Stimulated activated CD8-positive, alpha-beta memory T cell treated with anti-CD3 and anti-CD28 coated beads, Interleukin-4, amount 100 ng/mL, for 24 hours (primary cell): Measurements from ENCODE around the gene PKMYT1.

Source experiments
- DNase-seq: peaks from one replicate; pipeline ENCODE4 v3.0.0-alpha.2; 2020; ENCODE audit warnings: low read depth

Gene PKMYT1

DNA sequence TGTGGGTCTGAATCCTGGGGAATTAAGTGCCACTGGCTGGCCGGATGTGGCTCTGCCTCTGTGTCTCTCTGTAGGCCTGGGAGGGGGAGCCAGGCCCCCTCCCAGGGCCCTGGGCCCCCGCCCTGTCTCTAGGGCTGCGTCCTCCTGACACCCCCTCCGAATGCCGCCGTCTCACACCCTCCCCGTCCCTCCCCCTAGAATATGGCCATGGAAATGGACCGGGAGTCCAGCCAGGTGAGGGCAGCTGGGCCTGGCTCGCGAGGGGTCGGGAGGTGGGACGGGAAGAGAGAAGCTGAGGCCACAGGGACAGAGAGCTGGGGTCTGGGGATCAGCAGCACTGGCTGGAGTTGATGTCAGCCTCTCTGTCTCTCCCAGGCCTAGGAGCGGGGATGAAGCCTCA, 16.1 kb upstream of the PKMYT1 start:
- no peak for DNase-seq

- DNase-seq = no peak
These were observed 12.3 kb upstream of the PKMYT1 start for GRCh38 chr16:2992383-2993081.

- DNase-seq = no peak
These were observed 11.5 kb upstream of the PKMYT1 start for GRCh38 chr16:2991566-2992261.

DNA sequence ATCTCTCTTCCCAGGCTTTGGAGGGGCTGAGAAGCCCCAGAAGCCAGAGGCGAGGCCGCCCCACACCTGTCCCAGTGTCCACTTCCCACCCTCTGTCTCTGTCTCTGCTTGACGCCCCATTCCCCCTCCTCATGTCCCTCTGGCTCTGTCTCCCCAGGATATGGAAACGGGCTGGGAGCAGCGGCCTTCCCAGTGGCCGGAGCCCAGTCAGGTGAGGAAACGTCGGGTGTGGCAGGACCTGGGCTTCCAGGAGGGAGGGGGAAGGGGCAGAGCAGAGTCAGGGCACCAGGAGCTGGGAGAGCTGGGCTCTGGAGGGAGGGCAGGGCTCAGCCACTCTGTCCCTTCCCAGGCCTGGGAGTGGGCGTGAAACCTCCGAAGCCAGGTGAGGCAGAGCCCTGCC, 10.6 kb upstream of the PKMYT1 start:
- DNase-seq = no peak

DNA sequence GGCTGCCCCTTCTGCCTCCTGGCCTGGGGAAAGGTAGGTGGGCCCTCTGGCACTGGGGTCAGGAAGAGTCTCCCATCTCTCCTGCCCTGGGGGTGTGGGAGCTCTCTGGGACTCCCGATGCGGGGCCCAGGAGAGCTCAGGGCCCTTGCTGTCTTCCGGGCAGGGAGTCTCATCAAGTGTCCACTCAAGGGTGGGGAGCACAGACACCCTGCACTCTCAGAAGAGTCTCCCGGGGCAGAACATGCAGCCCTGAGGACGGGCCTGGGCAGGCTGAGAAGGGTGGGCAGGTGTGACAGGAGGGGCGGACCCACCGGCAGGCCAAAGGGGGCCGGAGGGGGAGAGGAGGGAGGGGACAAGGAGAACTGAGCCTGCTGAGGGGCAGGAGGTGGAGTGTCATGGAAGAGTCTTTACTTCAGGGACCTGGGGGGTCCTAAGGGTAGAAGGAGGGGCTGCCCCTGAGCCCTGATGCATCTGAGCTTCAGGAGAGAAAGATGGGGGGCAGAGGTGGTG, 8.4 kb upstream of the PKMYT1 start:
- DNase-seq = no peak

DNA sequence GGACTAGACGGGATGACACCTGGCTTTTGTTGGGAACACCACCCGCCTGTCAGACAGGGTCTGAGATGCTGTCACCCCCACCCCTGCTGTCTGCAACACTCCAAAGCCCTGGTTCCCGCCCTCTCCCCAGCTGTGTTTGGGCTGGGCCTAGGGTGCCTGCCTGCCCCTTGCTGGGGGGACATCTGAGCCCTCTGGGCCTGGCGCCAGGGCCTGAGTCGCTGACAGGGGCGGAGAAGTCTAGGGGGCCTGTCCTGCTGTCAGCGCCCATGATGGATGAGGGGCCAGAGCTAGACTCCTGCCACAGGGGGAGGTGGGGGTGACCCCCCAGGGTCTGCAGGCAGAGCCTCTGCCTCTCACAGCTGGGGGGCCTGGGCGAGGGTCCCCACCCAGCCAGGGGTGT, 7.6 kb upstream of the PKMYT1 start:
- DNase-seq = no peak

GRCh38 chr16:2987286-2987685, 7.0 kb upstream of the PKMYT1 start:
- DNase-seq = no peak

DNA sequence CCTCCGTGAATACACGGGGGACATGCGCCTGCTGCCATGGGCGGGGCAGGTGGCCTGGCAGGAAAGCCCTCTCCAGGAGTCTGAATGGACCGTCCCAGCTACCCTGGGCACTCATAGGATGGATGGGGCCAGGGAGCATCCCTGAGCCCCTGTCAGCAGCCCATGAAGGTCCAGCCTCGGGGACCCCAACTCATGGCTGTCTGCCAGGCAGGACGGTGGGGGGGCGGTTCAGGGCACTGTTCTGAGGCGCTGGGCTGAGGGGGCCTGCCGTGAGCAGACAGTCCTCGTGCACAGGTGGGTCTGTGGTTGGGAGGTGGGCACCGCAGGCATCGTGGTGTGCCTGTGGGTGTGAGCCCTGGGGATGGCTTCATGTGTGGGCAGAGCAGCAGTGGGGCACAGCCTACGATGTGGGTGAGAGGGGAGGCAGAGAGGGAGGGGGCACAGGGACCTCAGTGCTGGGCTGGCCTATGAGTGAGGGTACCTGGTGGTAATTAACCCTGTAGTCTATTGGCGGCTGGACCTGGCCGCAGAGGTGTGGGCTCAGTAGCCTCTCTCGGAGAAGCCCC, 6.5 kb upstream of the PKMYT1 start:
- DNase-seq = no peak

DNA sequence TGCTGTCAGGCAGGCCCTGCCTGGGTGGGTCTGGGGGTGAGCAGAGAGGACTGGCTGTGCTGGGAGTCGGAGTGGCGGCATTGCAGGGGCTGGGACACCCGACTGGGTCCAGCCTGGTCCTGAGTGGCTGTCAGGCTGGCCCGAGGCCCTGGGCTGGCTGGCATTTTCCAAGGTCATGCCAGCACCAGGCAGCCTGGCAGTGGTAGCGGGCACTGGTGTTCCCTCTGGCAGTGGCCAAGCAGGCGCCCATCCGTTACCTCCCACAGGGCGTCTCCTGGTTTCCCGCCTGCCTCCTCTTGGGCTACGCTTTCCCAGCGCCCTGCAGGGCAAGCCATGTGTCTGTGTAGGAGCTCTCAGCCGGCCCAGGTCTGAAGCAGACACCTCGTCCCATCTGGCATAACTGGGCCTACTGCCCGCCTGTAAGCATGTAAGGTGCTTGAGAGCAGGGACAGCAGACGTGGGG, 5.7 kb upstream of the PKMYT1 start:
- no peak for DNase-seq

DNA sequence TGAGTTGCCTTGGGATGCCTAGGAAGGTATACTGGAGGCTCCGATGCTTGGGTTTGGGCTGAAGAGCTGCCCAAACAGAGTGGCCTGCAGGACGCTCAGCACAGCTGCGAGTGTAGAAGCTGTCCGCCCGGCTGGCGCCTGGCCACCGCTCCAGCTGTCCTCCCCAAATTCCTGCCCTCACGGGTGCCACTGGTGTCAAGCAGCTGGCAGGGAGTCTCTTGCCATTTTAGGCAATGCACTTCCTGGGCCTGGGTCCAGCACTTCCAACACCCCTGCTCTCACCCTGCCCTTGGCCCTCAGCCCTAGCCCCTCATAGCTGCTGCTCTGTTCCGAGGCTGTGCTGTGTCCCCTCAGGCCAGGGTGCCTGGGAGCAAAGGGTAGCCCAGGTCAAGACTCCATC, 5.2 kb upstream of the PKMYT1 start:
- DNase-seq = no peak

- peak; percentile 60 for DNase-seq
These were observed 3.5 kb upstream of the PKMYT1 start for GRCh38 chr16:2983706-2984136.

DNA sequence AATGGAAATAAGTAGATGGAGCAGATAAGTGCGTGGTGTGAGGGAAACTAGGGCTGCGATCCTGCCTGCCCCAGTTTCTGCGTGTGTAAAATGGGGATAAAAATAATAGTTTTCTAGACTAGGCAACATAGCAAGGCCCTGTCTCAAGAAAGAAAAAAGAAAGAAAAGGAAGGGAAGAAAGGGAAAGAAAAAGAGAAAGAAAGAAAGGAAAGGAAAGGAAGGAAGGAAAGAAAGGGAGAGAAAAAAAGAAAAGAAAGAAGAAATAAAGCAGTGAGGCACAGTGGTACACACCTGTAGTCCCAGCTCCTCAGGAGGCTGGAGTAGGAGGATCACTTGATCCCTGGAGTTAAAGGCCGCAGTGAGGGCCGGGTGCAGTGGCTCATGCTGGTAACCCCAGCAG, 2.2 kb upstream of the PKMYT1 start:
- DNase-seq = no peak

DNA sequence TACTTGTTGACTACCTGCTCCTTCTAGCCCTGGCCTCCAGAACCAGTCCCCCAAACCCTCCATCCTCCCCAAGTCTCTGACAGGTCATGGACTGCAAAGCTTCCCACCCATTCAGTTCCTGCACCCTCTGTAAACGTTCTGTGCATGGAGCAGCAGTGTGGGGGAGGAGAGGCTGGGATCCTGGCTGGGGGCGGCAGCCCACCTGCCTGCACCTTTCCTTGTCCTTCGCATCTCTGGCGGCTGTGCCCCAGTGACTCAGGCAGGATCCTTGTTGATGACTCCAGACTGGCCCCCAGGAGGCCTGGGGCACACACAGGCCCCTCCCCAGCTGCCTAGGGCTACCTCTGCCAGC, 1.6 kb upstream of the PKMYT1 start:
- DNase-seq = no peak

- DNase-seq = no peak
These were observed 1.1 kb upstream of the PKMYT1 start for GRCh38 chr16:2981177-2981898.

GRCh38 chr16:2979669-2980226, 498 bp downstream of the PKMYT1 start:
- DNase-seq = no peak

- DNase-seq = no peak
These were observed 2.8 kb downstream of the PKMYT1 start for GRCh38 chr16:2977440-2977839.

- DNase-seq = no peak
These were observed 3.6 kb downstream of the PKMYT1 start for GRCh38 chr16:2976673-2977072.

DNA sequence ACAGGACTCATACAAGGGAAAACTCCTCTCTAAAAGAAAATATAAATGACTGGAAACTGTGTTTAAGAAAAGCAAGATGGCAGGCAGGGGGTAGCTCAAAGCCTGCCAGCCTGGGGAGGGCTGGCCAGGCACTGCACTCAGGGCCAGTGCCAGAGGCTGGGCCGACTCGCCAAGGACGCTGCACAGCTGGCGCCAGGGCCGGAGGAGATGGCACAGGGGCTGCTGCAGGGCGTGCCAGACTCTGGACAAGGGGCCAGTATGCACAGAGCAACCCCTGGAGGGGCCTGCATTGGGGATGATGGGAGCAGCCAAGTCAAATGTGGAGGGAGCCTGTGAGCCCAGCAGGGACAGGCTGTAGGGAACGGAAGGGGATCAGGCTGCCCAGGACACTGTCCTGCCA, 4.0 kb downstream of the PKMYT1 start:
- DNase-seq = no peak

DNA sequence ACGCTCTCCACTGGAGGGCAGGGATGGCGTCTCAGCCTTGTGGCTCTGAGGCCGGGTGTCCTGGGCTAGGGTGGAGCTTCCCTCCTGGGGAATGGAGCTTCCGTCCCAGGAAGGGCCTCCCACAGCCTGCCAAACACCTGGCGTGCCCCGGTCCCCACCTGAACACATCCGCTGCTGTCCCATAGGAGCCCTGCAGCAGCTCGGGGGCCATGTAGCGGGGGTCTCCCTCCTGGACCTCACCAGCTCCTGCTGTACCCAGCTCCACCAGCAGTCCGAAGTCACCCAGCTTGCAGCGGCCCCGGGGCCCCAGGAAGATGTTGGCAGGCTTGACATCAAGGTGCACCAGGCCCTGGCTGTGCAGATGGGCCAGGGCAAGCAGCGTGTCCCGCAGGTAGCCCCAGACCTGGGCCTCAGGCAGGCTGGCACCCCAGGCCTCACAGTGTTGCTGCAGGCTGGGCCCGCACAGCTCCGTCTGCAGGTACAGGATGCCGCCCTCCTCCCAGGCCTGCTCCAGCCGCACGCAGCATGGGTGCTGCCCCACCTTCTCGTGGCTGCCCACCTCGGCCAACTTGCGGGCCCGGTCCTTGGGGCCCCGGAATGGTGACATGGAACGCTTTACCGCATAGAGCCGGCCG, 5.0 kb downstream of the PKMYT1 start:
- DNase-seq = no peak

- no peak for DNase-seq
These were observed 5.8 kb downstream of the PKMYT1 start for GRCh38 chr16:2974319-2975056.
